GM10266 (cell line): Measurements from ENCODE around the gene RNF123.

Experiments
- DNase-seq: peaks from one replicate; pipeline ENCODE4 v3.0.0; 2012; ENCODE audit errors: extremely low spot score
- CTCF ChIP-seq: IDR thresholded peaks from 2 replicates; pipeline ENCODE4 v1.5.1; 2012; ENCODE audit warnings: mild to moderate bottlenecking, low read depth; ENCODE audit not compliant: control insufficient read depth, insufficient read depth; ENCODE audit errors: missing control alignments

Gene RNF123

GRCh38 chr3:49727924-49728361, 38.6 kb downstream of the RNF123 start:
- no peak for TF ChIP-seq CTCF
- DNase-seq, result no peak

GRCh38 chr3:49729966-49730609, 40.7 kb downstream of the RNF123 start:
- TF ChIP-seq CTCF, result no peak
- DNase-seq, result no peak

GRCh38 chr3:49732597-49732996, 43.2 kb downstream of the RNF123 start:
- no peak for DNase-seq
- TF ChIP-seq CTCF, result no peak

GRCh38 chr3:49733551-49733950, 44.2 kb downstream of the RNF123 start:
- no peak for TF ChIP-seq CTCF
- DNase-seq, result no peak

- no peak for TF ChIP-seq CTCF
- no peak for DNase-seq
Measured at GRCh38 chr3:49734752-49735151, 45.4 kb downstream of the RNF123 start.

GRCh38 chr3:49738067-49738713, 48.8 kb downstream of the RNF123 start:
- no peak for TF ChIP-seq CTCF

GRCh38 chr3:49740427-49740826, 51.1 kb downstream of the RNF123 start:
- TF ChIP-seq CTCF, result no peak
- no peak for DNase-seq

More at GRCh38 chr3:49738067-49738713, 48.8 kb downstream of the RNF123 start:
- DNase-seq, result no peak
